Activated CD8-positive, alpha-beta memory T cell treated with anti-CD3 and anti-CD28 coated beads for 24 hours (primary cell): ENCODE results near the gene KLF11.

Experiments used
- DNase-seq: peaks from one replicate; pipeline ENCODE4 v3.0.0-alpha.2; 2020

Gene KLF11

GRCh38 chr2:10067330-10067729 lies 24.0 kb downstream of the KLF11 start:
- DNase-seq, result no peak

GRCh38 chr2:10067881-10068280 lies 24.5 kb downstream of the KLF11 start:
- DNase-seq, result no peak

- no peak for DNase-seq
Measured at GRCh38 chr2:10071176-10071575, 27.8 kb downstream of the KLF11 start.

- no peak for DNase-seq
Measured at GRCh38 chr2:10071595-10071994, 28.2 kb downstream of the KLF11 start.

GRCh38 chr2:10072656-10073480 lies 29.5 kb downstream of the KLF11 start:
- peak; percentile 85 for DNase-seq

GRCh38 chr2:10073706-10074105 lies 30.4 kb downstream of the KLF11 start:
- no peak for DNase-seq

GRCh38 chr2:10075101-10075500 lies 31.8 kb downstream of the KLF11 start:
- no peak for DNase-seq

- DNase-seq, result no peak
Measured at GRCh38 chr2:10075571-10076209, 32.3 kb downstream of the KLF11 start.

GRCh38 chr2:10076511-10076910 lies 33.2 kb downstream of the KLF11 start:
- DNase-seq, result no peak

- no peak for DNase-seq
Measured at GRCh38 chr2:10076988-10077527, 33.7 kb downstream of the KLF11 start.

GRCh38 chr2:10078001-10078400 lies 34.7 kb downstream of the KLF11 start:
- DNase-seq, result no peak

GRCh38 chr2:10078704-10079265 lies 35.4 kb downstream of the KLF11 start:
- DNase-seq, result no peak

GRCh38 chr2:10079266-10079869 lies 36.0 kb downstream of the KLF11 start:
- no peak for DNase-seq

- DNase-seq, result no peak
Measured at GRCh38 chr2:10079870-10080535, 36.7 kb downstream of the KLF11 start, which contains the start of gene CYS1. Gene CYS1 (minus strand): TSS chr2:10080411. CDS start chr2:10080223, 188 bp downstream.

GRCh38 chr2:10080536-10081304 lies 37.4 kb downstream of the KLF11 start:
- no peak for DNase-seq

- DNase-seq, result no peak
Measured at GRCh38 chr2:10083046-10083445, 39.7 kb downstream of the KLF11 start.

- DNase-seq, result no peak
Measured at GRCh38 chr2:10083692-10084211, 40.4 kb downstream of the KLF11 start.

GRCh38 chr2:10084223-10084865 lies 41.0 kb downstream of the KLF11 start:
- no peak for DNase-seq

GRCh38 chr2:10085043-10085667 lies 41.8 kb downstream of the KLF11 start:
- no peak for DNase-seq

- DNase-seq, result no peak
Measured at GRCh38 chr2:10085668-10086059, 42.3 kb downstream of the KLF11 start.

- DNase-seq, result no peak
Measured at GRCh38 chr2:10086950-10087349, 43.6 kb downstream of the KLF11 start.
